Mucosa of stomach (tissue), 1 donor: ENCODE measurements around the gene ESYT2.
"Not testable (repeated sequence)": the region's sequence is repeated elsewhere in the genome, so short reads cannot be mapped to it uniquely, and the experiment has no call there.

Experiments
- H3K27me3 ChIP-seq: one replicate; pipeline ENCODE4 v1.7.0; 2013; ENCODE audit warnings: mild to moderate bottlenecking, low read length; ENCODE audit not compliant: control insufficient read depth, insufficient read depth
- H3K36me3 ChIP-seq: one replicate; pipeline ENCODE4 v1.7.0; 2013; ENCODE audit warnings: low read length; ENCODE audit not compliant: control insufficient read depth, insufficient read depth
- H3K4me1 ChIP-seq: one replicate; pipeline ENCODE4 v1.7.0; 2013; ENCODE audit warnings: mild to moderate bottlenecking, low read length; ENCODE audit not compliant: control insufficient read depth, insufficient read depth
- H3K4me3 ChIP-seq: one replicate; pipeline ENCODE4 v1.7.0; 2013; ENCODE audit warnings: low read length
- H3K9ac ChIP-seq: one replicate; pipeline ENCODE4 v1.7.0; 2013; ENCODE audit warnings: mild to moderate bottlenecking, low read length, moderate library complexity
- H3K9me3 ChIP-seq: one replicate; pipeline ENCODE4 v1.7.0; 2013; ENCODE audit warnings: mild to moderate bottlenecking, low read length, moderate library complexity; ENCODE audit not compliant: control insufficient read depth
- donor health status: Pancreatic carcinoma.

The ESYT2 gene

GRCh38 chr7:158829342-158830210 is at the start of gene ESYT2:
ESYT2 (minus strand) TSS chr7:158829509; CDS start chr7:158829418, 91 bp downstream.
- no peaks in the 10 kb centered on the region for H3K36me3 ChIP-seq
- H3K4me3 ChIP-seq: peak within 1 kb of the TSS; percentile 60
- H3K27me3 ChIP-seq: no peaks in the 10 kb centered on the region
- no peaks in the 10 kb centered on the region for H3K9me3 ChIP-seq
- peaks cover 14% of the 10 kb centered on the region for H3K4me1 ChIP-seq
- H3K9ac ChIP-seq: peak within 1 kb of the TSS; percentile 98

GRCh38 chr7:158878151-158879079 is 49.1 kb upstream of the ESYT2 start:
- H3K4me3 ChIP-seq, H3K4me1 ChIP-seq, H3K9me3 ChIP-seq, H3K27me3 ChIP-seq, H3K36me3 ChIP-seq, H3K9ac ChIP-seq: not testable (repeated sequence)

DNA sequence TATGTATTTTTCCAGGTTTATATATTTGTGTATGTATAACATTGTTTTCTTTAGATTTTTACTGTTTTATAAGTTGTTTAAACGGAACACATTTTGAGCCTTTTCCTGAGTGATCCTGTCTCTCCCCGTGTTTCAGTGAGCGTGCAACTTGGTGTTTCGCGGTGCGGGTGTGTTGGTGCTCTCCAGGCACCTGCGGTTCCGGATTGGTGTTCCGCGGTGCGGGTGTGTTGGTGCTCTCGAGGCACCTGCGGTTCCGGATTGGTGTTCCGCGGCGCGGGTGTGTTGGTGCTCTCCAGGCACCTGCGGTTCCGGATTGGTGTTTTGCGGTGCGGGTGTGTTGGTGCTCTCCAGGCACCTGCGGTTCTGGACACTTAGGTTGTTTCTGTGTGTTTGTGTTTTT is 47.7 kb upstream of the ESYT2 start:
- Histone ChIP-seq H3K9me3 (no peaks in the 10 kb centered on the region), H3K4me1 (no peaks in the 10 kb centered on the region), H3K4me3 (no peak overlapping the region), H3K27me3 (no peaks in the 10 kb centered on the region), H3K9ac (no peak overlapping the region), H3K36me3 (peaks cover 4% of the 10 kb centered on the region)

DNA sequence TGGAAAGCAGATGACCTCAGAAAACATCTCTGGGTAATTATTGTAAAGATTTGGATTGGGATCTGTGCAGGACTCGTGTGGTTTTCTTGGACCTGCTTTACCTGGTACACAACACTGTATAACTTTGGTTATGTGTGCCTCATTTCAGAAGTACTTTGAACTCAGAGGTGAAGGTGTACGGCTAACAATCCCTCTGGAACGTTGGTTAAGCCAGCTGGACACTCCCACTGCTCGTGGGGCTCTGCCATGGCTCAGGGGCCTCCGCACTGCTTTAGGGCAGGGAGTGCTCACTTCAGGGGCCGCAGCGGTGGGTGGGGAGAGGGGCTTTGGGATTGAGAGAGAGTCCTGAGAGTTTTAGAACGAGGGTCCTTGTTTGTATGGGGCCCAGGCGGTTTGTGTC is 40.6 kb upstream of the ESYT2 start:
- H3K9me3 ChIP-seq: no peaks in the 10 kb centered on the region
- H3K4me3 ChIP-seq: no peak overlapping the region
- no peak overlapping the region for H3K9ac ChIP-seq
- no peaks in the 10 kb centered on the region for H3K27me3 ChIP-seq
- no peaks in the 10 kb centered on the region for H3K4me1 ChIP-seq
- no peaks in the 10 kb centered on the region for H3K36me3 ChIP-seq

DNA sequence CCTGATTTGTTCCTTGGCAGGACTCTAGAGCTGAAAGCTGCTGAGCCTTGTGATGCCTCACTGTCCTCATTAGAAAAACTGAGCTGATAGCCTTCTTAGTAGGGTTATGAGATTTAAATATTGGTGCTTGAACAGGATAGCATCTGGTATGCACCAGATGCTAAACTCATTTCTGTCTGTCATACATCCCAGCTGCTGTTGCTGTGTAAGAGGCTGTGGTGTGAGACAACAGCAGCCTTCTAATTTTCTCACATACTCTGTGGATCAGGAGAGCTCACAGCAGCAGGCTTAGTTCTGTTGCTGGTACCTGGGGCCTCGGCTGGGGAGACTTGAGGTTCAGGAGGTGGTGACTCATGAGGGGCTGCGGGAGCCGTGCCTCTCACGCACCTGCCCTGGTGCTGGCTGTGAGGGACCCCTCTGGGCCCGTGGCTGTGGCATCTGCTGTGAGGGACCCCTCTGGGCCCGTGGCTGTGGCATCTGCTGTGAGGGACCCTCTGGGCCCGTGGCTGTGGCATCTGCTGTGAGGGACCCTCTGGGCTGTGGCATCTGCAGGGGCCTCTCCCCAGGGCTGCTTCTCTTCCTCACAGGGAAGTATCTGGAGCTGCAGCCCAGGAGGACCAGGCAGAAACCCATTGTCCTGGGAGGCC is 39.6 kb upstream of the ESYT2 start:
- peaks cover 5% of the 10 kb centered on the region for H3K4me1 ChIP-seq
- no peaks in the 10 kb centered on the region for H3K27me3 ChIP-seq
- H3K9ac ChIP-seq: no peak overlapping the region
- no peaks in the 10 kb centered on the region for H3K36me3 ChIP-seq
- H3K4me3 ChIP-seq: no peak overlapping the region
- no peaks in the 10 kb centered on the region for H3K9me3 ChIP-seq

DNA sequence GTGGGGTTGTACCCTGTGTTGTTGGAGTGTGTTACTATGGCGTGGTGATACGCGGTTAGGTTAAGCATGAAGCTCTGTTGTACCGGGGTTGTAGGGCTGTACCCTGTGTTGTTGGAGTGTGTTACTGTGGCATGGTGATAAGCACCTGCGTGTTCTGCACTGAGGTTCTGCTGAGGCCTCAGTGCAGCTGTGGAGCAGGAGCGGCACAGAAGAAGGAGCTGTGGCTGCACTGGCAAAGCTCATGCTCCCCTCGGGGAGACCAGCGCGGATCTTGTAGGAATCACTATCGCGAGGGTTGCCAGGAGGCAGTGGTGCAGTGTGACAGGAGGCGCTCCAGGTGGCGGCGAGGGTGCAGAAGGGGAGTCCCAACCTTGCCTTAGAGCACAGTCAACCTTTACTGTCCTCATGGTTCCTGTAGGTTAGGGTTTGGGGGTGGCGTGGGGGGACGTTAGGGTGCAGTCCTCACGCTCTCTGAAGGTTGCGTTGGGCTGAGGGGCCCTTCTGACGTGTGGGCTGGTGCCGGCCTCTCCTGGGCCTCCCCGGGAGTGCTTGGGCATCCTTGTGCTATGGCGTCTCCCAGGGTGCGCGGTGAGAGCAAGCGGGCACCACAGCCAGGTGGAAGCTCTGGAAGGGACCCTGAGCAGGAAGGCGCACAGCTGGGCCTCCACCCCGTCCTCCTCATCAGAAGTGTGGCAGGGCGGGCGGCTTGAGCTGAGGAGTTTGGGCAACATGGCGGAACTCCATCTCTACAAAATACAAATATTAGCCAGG is 38.1 kb upstream of the ESYT2 start:
- peaks cover 5% of the 10 kb centered on the region for H3K4me1 ChIP-seq
- H3K9me3 ChIP-seq: no peaks in the 10 kb centered on the region
- H3K4me3 ChIP-seq: no peak overlapping the region
- no peaks in the 10 kb centered on the region for H3K36me3 ChIP-seq
- H3K9ac ChIP-seq: no peak overlapping the region
- H3K27me3 ChIP-seq: no peaks in the 10 kb centered on the region

GRCh38 chr7:158865977-158866376 is 36.7 kb upstream of the ESYT2 start:
- Histone ChIP-seq H3K4me3 (no peak overlapping the region), H3K4me1 (peaks cover 5% of the 10 kb centered on the region)

DNA sequence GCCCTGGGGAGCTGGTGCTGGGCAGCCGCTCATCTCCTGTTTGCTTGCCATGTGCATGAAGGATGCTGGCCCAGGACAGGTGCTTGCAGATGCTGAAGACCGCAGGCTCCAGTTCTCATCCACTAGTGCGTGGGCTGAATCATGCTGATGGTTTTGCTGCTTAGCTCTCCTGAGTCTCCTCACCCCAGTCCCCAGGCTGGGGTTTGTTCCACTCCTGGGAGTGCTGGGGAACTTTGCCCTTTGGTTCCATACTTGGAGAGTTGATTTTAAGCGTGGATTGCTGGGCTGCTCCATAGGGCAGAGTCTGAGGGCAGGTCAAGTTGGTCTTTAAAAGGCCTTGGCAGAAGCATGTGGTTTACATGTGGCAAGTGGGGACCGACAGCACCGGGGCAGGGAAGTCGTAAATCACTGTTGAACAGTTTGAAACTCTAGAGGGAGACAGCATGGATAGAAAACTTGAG is 36.2 kb upstream of the ESYT2 start:
- no peaks in the 10 kb centered on the region for H3K27me3 ChIP-seq
- H3K9me3 ChIP-seq: no peaks in the 10 kb centered on the region
- H3K4me1 ChIP-seq: peaks cover 5% of the 10 kb centered on the region
- H3K36me3 ChIP-seq: no peaks in the 10 kb centered on the region
- H3K4me3 ChIP-seq: no peak overlapping the region
- no peak overlapping the region for H3K9ac ChIP-seq

More at GRCh38 chr7:158865977-158866376, 36.7 kb upstream of the ESYT2 start:
- no peaks in the 10 kb centered on the region for H3K9me3 ChIP-seq
- no peaks in the 10 kb centered on the region for H3K27me3 ChIP-seq
- H3K36me3 ChIP-seq: no peaks in the 10 kb centered on the region
- no peak overlapping the region for H3K9ac ChIP-seq

DNA sequence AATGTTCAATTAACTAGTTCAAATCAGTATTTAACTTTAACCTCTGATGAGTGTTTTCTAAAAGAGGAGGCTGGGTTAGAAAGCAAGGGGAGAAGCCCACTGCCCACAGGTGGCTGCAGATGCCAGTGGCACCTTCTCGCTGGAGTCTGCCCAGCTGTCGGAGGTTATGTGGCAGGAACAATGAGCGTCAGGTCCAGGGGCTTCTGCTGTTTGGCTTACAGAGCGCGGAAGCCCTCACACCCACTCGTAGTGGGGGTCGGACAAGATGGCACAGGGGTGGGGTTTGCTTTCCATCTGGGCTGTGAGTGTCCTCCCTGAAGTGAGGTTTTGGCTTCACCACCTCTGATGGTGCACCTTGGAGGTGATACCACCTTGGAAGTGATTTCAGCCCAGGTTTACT is 35.5 kb upstream of the ESYT2 start:
- H3K9me3 ChIP-seq: no peaks in the 10 kb centered on the region
- no peaks in the 10 kb centered on the region for H3K36me3 ChIP-seq
- H3K4me3 ChIP-seq: no peak overlapping the region
- no peak overlapping the region for H3K9ac ChIP-seq
- peaks cover 5% of the 10 kb centered on the region for H3K4me1 ChIP-seq
- H3K27me3 ChIP-seq: no peaks in the 10 kb centered on the region

GRCh38 chr7:158864507-158864820 is 35.2 kb upstream of the ESYT2 start:
- peak overlapping the region; percentile 36 for H3K9ac ChIP-seq
- no peaks in the 10 kb centered on the region for H3K27me3 ChIP-seq
- H3K4me3 ChIP-seq: peak overlapping the region; percentile 29
- no peaks in the 10 kb centered on the region for H3K9me3 ChIP-seq
- peaks cover 5% of the 10 kb centered on the region for H3K4me1 ChIP-seq
- H3K36me3 ChIP-seq: no peaks in the 10 kb centered on the region
